DND-41 (cell line): ENCODE measurements around the gene PHACTR3.

Source experiments
- ATAC-seq: fragments of 200-7000 bp; cut with Tn5 transposase; 3 replicates; pipeline ENCODE4 v1.9.1; 2021; ENCODE audit warnings: low read depth; ENCODE audit not compliant: insufficient read depth
- DNase-seq: peaks from one replicate; pipeline ENCODE4 v3.0.0-alpha.2; 2020
- H2AFZ ChIP-seq: 2 replicates; pipeline ENCODE4 v1.6.0; 2012; ENCODE audit warnings: low read depth, low read length
- H3K27ac ChIP-seq: 2 replicates; pipeline ENCODE4 v1.5.1; 2012; ENCODE audit warnings: low read length, inconsistent platforms
- H3K27me3 ChIP-seq: fragments of 200-600 bp; sonication (generic); 2 replicates; pipeline ENCODE4 v1.6.0; 2012; ENCODE audit warnings: low read length, mild to moderate bottlenecking, inconsistent platforms; ENCODE audit not compliant: insufficient read depth, poor library complexity
- H3K36me3 ChIP-seq: 2 replicates; pipeline ENCODE4 v1.5.1; 2012; ENCODE audit warnings: low read length, inconsistent platforms; ENCODE audit not compliant: insufficient read depth
- H3K4me1 ChIP-seq: 2 replicates; pipeline ENCODE4 v1.5.1; 2012; ENCODE audit warnings: mild to moderate bottlenecking, low read length; ENCODE audit not compliant: insufficient read depth
- H3K4me2 ChIP-seq: 2 replicates; pipeline ENCODE4 v1.6.0; 2012; ENCODE audit warnings: mild to moderate bottlenecking, moderate library complexity, low read length, inconsistent platforms; ENCODE audit not compliant: insufficient read depth
- H3K4me3 ChIP-seq, 2 experiments: fragments of 200-600 bp in 1 of 2; shearing (Covaris generic) in 1 of 2; 2 replicates each; pipeline ENCODE4 v1.5.1; 2012 to 2016; ENCODE audit warnings: inconsistent platforms in 2 of 2, low read length in 2 of 2, mild to moderate bottlenecking in 2 of 2, low read depth in 1 of 2, moderate library complexity in 1 of 2
- H3K79me2 ChIP-seq: 2 replicates; pipeline ENCODE4 v1.6.0; 2012; ENCODE audit warnings: low read length, inconsistent platforms; ENCODE audit not compliant: insufficient read depth
- H3K9ac ChIP-seq: 2 replicates; pipeline ENCODE4 v1.6.0; 2012; ENCODE audit warnings: low read depth, mild to moderate bottlenecking, inconsistent platforms, low read length, moderate library complexity
- H3K9me3 ChIP-seq: 2 replicates; pipeline ENCODE4 v1.5.1; 2012; ENCODE audit warnings: low read length, moderate library complexity, mild to moderate bottlenecking, inconsistent platforms; ENCODE audit not compliant: insufficient read depth, severe bottlenecking
- H4K20me1 ChIP-seq: 2 replicates; pipeline ENCODE4 v1.6.0; 2012; ENCODE audit warnings: low read length; ENCODE audit not compliant: insufficient read depth
- EZH2 ChIP-seq: IDR thresholded peaks from 3 replicates; pipeline ENCODE4 v1.6.1; 2012; ENCODE audit warnings: borderline replicate concordance, low read depth, mild to moderate bottlenecking, moderate library complexity, low read length, inconsistent platforms; ENCODE audit not compliant: severe bottlenecking
- TF ChIP-seq, protein P1 (sequence below): IDR thresholded peaks from 2 replicates; pipeline ENCODE4 v1.5.1; 2012; ENCODE audit warnings: borderline replicate concordance, low read length, moderate library complexity, mild to moderate bottlenecking; ENCODE audit not compliant: poor library complexity, severe bottlenecking; ENCODE audit errors: extremely low read depth

PHACTR3 gene

DNA sequence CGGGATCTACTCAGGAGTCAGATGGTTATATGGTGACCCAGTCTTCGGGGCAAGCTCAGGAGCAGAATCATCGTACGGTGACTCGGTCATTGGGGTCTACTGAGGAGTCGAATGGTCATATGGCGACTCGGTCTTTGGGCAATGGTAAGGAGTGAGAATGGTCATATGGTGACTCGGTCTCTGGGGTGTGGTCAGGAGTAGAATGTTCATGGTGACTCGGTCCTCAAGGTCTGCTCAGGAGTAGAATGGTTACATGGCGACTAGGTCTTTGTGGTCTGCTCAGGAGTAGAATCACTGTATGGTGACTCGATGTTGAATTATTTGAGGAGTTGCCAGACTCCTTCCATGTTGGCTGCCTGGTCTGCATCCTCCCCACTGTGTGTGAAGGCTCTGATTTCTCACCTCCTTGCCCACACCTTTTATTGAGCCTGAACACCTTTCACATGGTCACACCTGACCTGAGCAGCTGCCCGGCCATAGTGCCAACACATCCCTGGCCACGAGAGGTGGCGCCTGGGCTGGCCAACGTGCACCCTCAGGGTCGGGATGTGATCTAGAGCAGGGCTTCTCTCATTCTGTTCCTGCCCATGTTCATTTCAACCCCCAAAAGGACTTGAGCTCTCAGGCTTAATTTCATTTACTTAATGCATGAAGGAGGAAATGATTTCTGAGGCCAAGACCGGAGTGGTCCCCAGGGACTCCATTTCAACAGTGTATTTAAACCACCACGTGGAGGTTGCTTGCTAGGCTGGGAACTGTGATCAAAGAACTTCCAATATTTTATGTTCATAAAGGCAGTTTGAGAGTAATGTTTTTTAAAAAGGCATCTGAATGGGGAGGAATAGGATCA lies 119.5 kb downstream of the PHACTR3 start:
- TF ChIP-seq EZH2 = no peak
- TF ChIP-seq, protein P1, sequence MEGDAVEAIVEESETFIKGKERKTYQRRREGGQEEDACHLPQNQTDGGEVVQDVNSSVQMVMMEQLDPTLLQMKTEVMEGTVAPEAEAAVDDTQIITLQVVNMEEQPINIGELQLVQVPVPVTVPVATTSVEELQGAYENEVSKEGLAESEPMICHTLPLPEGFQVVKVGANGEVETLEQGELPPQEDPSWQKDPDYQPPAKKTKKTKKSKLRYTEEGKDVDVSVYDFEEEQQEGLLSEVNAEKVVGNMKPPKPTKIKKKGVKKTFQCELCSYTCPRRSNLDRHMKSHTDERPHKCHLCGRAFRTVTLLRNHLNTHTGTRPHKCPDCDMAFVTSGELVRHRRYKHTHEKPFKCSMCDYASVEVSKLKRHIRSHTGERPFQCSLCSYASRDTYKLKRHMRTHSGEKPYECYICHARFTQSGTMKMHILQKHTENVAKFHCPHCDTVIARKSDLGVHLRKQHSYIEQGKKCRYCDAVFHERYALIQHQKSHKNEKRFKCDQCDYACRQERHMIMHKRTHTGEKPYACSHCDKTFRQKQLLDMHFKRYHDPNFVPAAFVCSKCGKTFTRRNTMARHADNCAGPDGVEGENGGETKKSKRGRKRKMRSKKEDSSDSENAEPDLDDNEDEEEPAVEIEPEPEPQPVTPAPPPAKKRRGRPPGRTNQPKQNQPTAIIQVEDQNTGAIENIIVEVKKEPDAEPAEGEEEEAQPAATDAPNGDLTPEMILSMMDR = no peak
- Histone ChIP-seq H2AFZ (no peak overlapping the region), H3K4me3 (no peak overlapping the region), H3K4me2 (no peak overlapping the region), H4K20me1 (peaks cover 4% of the 10 kb centered on the region; the same call in 1 of the 2 replicates), H3K4me1 (no peaks in the 10 kb centered on the region), H3K79me2 (no peaks in the 10 kb centered on the region), H3K9me3 (no peaks in the 10 kb centered on the region), H3K9ac (no peak overlapping the region), H3K36me3 (no peaks in the 10 kb centered on the region), H3K27ac (no peak overlapping the region), H3K27me3 (peaks cover 18% of the 10 kb centered on the region)
- ATAC-seq = no peak
- DNase-seq = no peak

DNA sequence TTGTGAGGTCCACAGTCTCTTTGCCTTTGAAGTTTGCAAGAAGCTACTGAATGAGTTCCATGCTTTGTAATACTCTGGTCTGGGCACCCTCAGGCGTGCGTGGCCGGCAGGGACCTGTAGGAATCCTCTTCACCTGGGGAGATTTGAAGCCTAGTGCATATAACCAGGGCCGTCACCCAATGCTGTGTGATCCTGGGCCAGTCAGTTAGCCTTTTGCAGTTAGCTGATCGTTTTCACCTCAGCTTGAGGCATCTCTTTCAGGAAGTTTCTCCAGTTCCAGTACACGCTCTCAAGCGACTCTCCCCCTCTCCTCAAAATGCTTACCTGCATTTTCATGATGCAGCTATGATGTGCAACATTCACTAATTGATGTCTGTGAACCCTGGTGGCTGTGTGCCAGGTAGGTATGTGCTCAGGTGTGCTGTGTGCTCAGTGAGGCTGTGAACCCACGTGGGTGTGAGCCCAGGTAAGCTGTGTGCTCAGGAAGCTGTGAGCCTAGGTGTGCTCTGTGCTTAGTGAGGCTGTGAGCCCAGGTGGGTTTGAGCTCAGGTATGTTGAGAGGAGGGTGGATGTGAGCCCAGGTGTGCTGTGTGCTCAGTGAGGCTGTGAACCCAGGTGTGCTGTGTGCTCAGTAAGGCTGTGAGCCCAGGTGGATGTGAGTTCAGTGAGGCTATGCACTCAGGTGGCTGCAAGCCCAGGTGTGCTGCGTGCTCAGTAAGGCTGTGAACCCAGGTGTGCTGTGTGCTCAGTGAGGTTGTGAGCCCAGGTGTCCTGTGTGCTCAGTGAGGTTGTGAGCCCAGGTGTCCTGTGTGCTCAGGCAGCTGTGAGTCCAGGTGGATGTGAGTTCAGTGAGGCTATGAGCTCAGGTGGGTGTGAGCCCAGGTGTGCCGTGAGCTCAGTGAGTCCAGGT lies 120.4 kb downstream of the PHACTR3 start:
- Histone ChIP-seq H3K27ac (no peak overlapping the region), H3K4me1 (no peaks in the 10 kb centered on the region), H3K4me2 (no peak overlapping the region)

DNA sequence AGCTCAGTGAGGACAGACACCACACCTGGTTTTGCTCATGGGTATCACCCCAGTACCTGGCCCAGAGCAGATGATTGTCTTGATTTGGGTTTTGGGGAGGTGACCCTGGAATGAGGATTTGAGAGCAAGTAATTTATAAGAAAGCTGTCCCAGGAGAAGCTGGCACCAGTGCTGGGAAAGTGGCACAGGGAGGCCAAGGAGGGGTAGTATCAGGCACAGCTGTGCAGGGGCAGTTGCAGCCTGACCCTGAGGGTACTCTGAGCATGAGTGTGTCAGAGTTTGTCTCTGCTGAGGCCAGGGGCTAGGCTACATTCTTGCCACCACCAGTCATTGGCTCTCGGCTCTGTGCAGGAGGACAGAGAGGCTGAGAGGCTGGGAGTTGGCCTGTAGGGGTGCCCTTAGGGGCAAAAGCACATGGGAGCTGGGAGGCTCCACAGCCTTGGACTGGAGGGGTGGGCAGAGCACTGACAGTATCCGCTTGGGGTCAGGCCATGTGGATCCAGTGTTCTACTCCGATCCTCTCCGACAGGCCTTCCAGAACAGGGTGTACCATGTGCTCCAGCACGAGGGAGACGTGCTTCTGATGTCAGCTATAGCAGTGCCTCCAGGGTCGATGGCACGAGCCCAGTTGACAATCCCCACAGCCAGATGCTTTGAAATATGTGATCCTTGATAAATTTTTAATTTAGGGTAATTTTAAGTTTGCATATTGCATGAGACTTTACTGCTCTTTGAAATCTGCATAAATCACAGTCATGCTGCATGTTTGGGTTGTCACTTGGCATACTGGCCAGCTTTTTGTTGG lies 121.3 kb downstream of the PHACTR3 start:
- Histone ChIP-seq H3K4me1 (no peaks in the 10 kb centered on the region), H3K4me3 (no peak overlapping the region), H3K27ac (no peak overlapping the region), H3K9ac (no peak overlapping the region), H2AFZ (no peak overlapping the region), H3K36me3 (no peaks in the 10 kb centered on the region), H3K27me3 (peaks cover 23% of the 10 kb centered on the region), H3K4me2 (no peak overlapping the region), H3K79me2 (no peaks in the 10 kb centered on the region), H3K9me3 (no peaks in the 10 kb centered on the region), H4K20me1 (peaks cover 4% of the 10 kb centered on the region; the same call in 1 of the 2 replicates)
- DNase-seq = no peak
- TF ChIP-seq, protein P1 = no peak
- TF ChIP-seq EZH2 = no peak
- ATAC-seq = no peak

More for the DNA sequence above, 120.4 kb downstream of the PHACTR3 start:
- no peak for DNase-seq
- H2AFZ ChIP-seq = no peak overlapping the region
- ATAC-seq = no peak
- peaks cover 4% of the 10 kb centered on the region; the same call in 1 of the 2 replicates for H4K20me1 ChIP-seq
- no peak overlapping the region for H3K4me3 ChIP-seq
- H3K79me2 ChIP-seq = no peaks in the 10 kb centered on the region
- H3K36me3 ChIP-seq = no peaks in the 10 kb centered on the region
- no peak overlapping the region for H3K9ac ChIP-seq
- no peak for TF ChIP-seq EZH2
- TF ChIP-seq, protein P1 = no peak
- no peaks in the 10 kb centered on the region for H3K9me3 ChIP-seq
- H3K27me3 ChIP-seq = peaks cover 15% of the 10 kb centered on the region
